T-cell (primary cell): ENCODE data around the gene TEKT3. TPM values are rescaled to one million over a fixed set of nuclear protein-coding genes. Genes with fewer than 3 reads are reported as not detected.

ENCODE experiments used
- ATAC-seq, 4 experiments: fragments of 200-7000 bp in 3 of 4; fragments of 150-1000 bp in 1 of 4; cut with Tn5 transposase; replicated peaks in 1 of 4; 1 replicate in 3 of 4; 2 replicates in 1 of 4; pipeline ENCODE4 v1.10.0; 2021; ENCODE audit warnings: moderate library complexity in 3 of 4, mild to moderate bottlenecking in 2 of 4, moderate number of reproducible peaks in 1 of 4
- CTCF ChIA-PET, 2 donors: fragments of 300-600 bp; sonication (Branson Sonifier 250); formaldehyde crosslinking; loops; one replicate each; lab custom pipeline; 2022; ENCODE audit warnings: antibody characterized with exemption in 2 of 2; lab: Charles Lee
- POLR2A ChIA-PET, 2 donors: fragments of 300-600 bp; sonication (Branson Sonifier 250); formaldehyde crosslinking; loops; one replicate each; lab custom pipeline; 2022; ENCODE audit warnings: antibody characterized with exemption in 2 of 2; lab: Charles Lee
- DNase-seq, 35 experiments: peaks; one replicate each; pipeline versions ENCODE4 v3.0.0 to v3.0.0-alpha.2; 2013 to 2023
- H3K27ac ChIP-seq: one replicate; pipeline ENCODE4 v1.5.1; 2013; ENCODE audit warnings: low read length
- H3K27me3 ChIP-seq, 2 experiments: replicated peaks in 1 of 2; 1 replicate in 1 of 2; 2 replicates in 1 of 2; pipeline versions ENCODE4 v1.6.1 to v1.7.0; 2013; ENCODE audit warnings: low read length in 1 of 2, mixed read lengths in 1 of 2; ENCODE audit not compliant: control insufficient read depth in 2 of 2, insufficient read depth in 2 of 2; ENCODE audit errors: extremely low read depth in 1 of 2
- H3K36me3 ChIP-seq, 2 donors: 1 replicate in 1 of 2; 2 replicates in 1 of 2; pipeline versions ENCODE4 v1.6.1 to v1.7.0; 2013; ENCODE audit warnings: low read length in 1 of 2; ENCODE audit not compliant: control insufficient read depth in 2 of 2, insufficient read depth in 1 of 2; ENCODE audit errors: extremely low read depth in 1 of 2
- H3K4me1 ChIP-seq, 2 experiments: 1 replicate in 1 of 2; 2 replicates in 1 of 2; pipeline versions ENCODE4 v1.6.1 to v1.7.0; 2013; ENCODE audit warnings: low read length in 2 of 2, mixed read lengths in 1 of 2; ENCODE audit not compliant: insufficient read depth in 2 of 2, control insufficient read depth in 1 of 2; ENCODE audit errors: extremely low read depth in 1 of 2
- H3K4me3 ChIP-seq, 2 donors: 1 replicate in 1 of 2; 2 replicates in 1 of 2; pipeline versions ENCODE4 v1.5.1 to v1.7.0; 2013; ENCODE audit warnings: mild to moderate bottlenecking in 2 of 2, low read length in 1 of 2, moderate library complexity in 1 of 2; ENCODE audit not compliant: control insufficient read depth in 1 of 2; ENCODE audit errors: extremely low read depth in 1 of 2
- H3K9me3 ChIP-seq: 2 replicates; pipeline ENCODE4 v1.7.0; 2013
- H3K27ac Mint-ChIP-seq, 2 donors: one replicate each; pipeline ENCODE4 v1.8.0; 2020 to 2021; ENCODE audit warnings: mild to moderate bottlenecking in 2 of 2, mixed read lengths in 2 of 2
- H3K27me3 Mint-ChIP-seq, 2 donors: one replicate each; pipeline ENCODE4 v1.8.0; 2021 to 2022; ENCODE audit warnings: mixed read lengths in 2 of 2
- H3K36me3 Mint-ChIP-seq: one replicate; pipeline ENCODE4 v1.8.0; 2021; ENCODE audit warnings: mixed read lengths
- H3K4me1 Mint-ChIP-seq, 3 donors: one replicate each; pipeline ENCODE4 v1.8.0; 2020 to 2022; ENCODE audit warnings: mixed read lengths in 3 of 3, mild to moderate bottlenecking in 1 of 3
- H3K4me3 Mint-ChIP-seq, 3 donors: one replicate each; pipeline ENCODE4 v1.8.0; 2020 to 2022; ENCODE audit warnings: mild to moderate bottlenecking in 3 of 3, mixed read lengths in 3 of 3, moderate library complexity in 3 of 3
- H3K9me3 Mint-ChIP-seq, 3 donors: one replicate each; pipeline ENCODE4 v1.8.0; 2020 to 2022; ENCODE audit warnings: mixed read lengths in 3 of 3
- WGBS: methylation state at CpG from one replicate; pipeline ENCODE4 v1.1.5; 2013; ENCODE audit warnings: missing lambda C conversion rate; ENCODE audit not compliant: insufficient coverage; 5-methylcytosine and 5-hydroxymethylcytosine counted together
- total RNA-seq, 35 experiments: library from RNA in 6 of 35; stranded (reverse) in 6 of 35; fragments of 120-200 nt in 1 of 35; gene quantifications; one replicate each; pipeline versions ENCODE4 v1.2.1 to v1.2.4 and lab custom pipeline; 2013 to 2026

TEKT3 gene
- total RNA-seq, 5 donors from 2014 or later (not counting 1 experiment from before 2014, with no cell fraction given) = 0.35 TPM; not detected in 4

DNA sequence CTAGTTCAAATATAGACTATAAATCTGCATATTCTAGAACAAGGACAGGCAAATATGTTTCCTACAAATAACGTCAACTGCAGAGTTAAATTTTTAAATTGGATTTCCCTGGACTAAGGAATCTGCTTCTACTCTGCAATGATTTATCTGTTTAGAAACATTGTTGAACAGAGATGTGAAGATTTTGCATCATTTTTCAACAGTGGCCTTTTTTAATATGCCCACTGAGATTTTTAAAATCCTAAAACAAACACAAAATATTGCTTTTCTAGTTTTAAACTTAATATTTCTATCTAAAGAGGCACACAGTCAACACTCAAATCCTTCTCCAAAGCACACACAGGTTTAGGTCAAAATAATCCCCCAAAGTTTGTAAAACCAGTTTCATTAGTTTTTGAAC is 52.5 kb downstream of the TEKT3 start:
- CTCF ChIA-PET = no interaction called here
- no peaks in the 10 kb centered on the region for H3K36me3 ChIP-seq
- Mint-ChIP-seq H3K36me3 (no peaks in the 10 kb centered on the region), H3K4me3 (no peak overlapping the region), H3K4me1 (no peaks in the 10 kb centered on the region), H3K27me3 (peaks cover 39 to 54% of the 10 kb centered on the region in 2 donors), H3K27ac (no peak overlapping the region), H3K9me3 (no peaks in the 10 kb centered on the region)
- no peaks in the 10 kb centered on the region for H3K9me3 ChIP-seq
- H3K4me1 ChIP-seq = no peaks in the 10 kb centered on the region
- ATAC-seq = no peak
- no peak overlapping the region for H3K27ac ChIP-seq
- POLR2A ChIA-PET = no interaction called here
- peaks cover 0 to 17% of the 10 kb centered on the region in 2 experiments for H3K27me3 ChIP-seq
- no CpG with 5 or more reads among the region's 1 CpG for WGBS
- H3K4me3 ChIP-seq = no peak overlapping the region
- no peak for DNase-seq

DNA sequence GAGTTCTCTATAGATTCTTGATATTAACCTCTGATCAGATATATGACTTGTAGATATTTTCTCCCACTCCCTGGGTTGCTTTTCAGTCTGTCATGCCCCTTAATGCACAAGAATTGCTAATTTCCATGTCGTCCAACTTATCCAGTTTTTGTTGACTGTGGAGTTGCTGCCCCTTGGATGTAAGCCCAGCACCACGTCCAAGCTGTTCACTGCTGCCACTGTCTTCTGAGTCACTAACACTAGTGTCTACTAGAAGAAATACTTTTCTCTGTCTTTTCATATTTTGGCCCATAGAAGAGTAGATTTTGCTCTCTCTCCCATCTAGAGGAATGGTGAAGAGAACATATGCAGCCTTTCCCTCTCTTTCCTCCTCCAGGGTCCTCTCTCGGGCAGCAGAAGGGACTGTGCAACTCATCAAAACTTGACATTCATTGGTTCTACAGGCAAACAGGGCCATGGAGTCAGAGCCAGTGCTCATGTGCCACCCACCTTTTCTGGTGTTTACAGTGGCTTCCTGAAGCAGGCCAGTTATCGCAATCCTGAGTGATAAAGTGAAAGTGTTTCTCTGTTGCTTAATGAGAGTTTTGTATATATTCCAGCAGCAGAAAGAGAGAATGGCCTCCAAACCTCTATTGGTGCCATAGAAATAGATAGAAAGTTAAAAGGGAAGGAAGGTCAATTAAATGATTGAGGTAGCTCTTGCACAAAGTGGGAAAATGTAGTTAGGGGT is 53.7 kb downstream of the TEKT3 start:
- H3K4me1 Mint-ChIP-seq = no peaks in the 10 kb centered on the region
- DNase-seq (no peak), ATAC-seq (no peak)
- H3K36me3 ChIP-seq = no peaks in the 10 kb centered on the region
- no peaks in the 10 kb centered on the region for H3K36me3 Mint-ChIP-seq
- H3K4me3 ChIP-seq = no peak overlapping the region
- H3K9me3 ChIP-seq = no peaks in the 10 kb centered on the region
- peaks cover 44 to 50% of the 10 kb centered on the region in 2 donors for H3K27me3 Mint-ChIP-seq
- POLR2A ChIA-PET = no interaction called here
- CTCF ChIA-PET = no interaction called here
- WGBS = 86% methylated on average over 1 of the region's 4 CpGs
- H3K4me3 Mint-ChIP-seq = no peak overlapping the region
- peaks cover 3 to 10% (median 5%) of the 10 kb centered on the region in 3 donors for H3K9me3 Mint-ChIP-seq
- H3K27me3 ChIP-seq = peaks cover 0 to 17% of the 10 kb centered on the region in 2 experiments
- no peak overlapping the region for H3K27ac ChIP-seq
- H3K4me1 ChIP-seq = no peaks in the 10 kb centered on the region
- H3K27ac Mint-ChIP-seq = no peak overlapping the region

DNA sequence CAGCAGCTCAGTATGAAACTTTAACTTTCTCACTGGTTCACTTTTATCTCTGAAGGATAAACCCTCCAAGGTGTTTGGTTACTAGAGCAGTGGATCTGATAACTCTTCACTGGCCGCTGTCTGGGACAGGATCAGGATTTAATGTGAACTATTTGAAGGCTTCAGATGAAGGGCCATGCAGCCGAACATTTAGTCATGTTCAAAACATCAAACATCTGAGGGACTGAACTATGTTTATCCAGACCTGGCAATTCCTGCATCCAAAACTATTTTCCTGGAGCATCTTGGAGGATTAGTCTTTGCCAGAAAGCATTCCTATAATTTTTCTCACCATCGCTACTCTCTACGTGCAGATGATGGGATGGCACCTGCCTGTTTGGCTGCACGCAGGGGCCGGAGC is 55.9 kb downstream of the TEKT3 start:
- no peaks in the 10 kb centered on the region for H3K4me1 ChIP-seq
- Mint-ChIP-seq H3K9me3 (peaks cover 4 to 12% (median 5%) of the 10 kb centered on the region in 3 donors), H3K27me3 (peaks cover 33 to 37% of the 10 kb centered on the region in 2 donors), H3K4me3 (no peak overlapping the region), H3K27ac (no peak overlapping the region), H3K4me1 (no peaks in the 10 kb centered on the region), H3K36me3 (no peaks in the 10 kb centered on the region)
- no peak overlapping the region for H3K4me3 ChIP-seq
- ATAC-seq (no peak), DNase-seq (no peak)
- ChIA-PET POLR2A (no interaction called here), CTCF (no interaction called here)
- 96% methylated on average over 5 of the region's 6 CpGs for WGBS
- no peaks in the 10 kb centered on the region for H3K36me3 ChIP-seq
- H3K27ac ChIP-seq = no peak overlapping the region
- peaks cover 0 to 16% of the 10 kb centered on the region in 2 experiments for H3K27me3 ChIP-seq
- H3K9me3 ChIP-seq = no peaks in the 10 kb centered on the region

DNA sequence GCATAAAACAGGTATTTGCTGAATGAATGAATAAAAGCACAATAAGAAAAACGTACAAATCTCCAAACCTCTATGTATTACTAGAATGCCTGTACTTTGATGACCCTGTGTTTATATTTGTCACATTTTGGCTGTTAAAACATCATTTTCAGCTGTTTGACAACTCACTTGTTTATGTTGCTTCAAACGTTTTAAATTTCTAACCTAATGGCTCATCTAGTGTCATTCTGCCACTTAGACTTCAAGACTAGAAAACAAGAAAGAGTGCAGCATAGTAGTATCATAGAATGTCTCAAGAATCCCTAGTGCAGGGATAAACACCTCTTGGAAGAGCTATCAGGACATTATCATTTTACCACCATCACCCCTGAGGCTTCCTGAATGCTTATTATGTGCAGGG is 56.9 kb downstream of the TEKT3 start:
- peaks cover 4 to 12% (median 5%) of the 10 kb centered on the region in 3 donors for H3K9me3 Mint-ChIP-seq
- H3K27me3 Mint-ChIP-seq = peaks cover 31 to 33% of the 10 kb centered on the region in 2 donors
- H3K9me3 ChIP-seq = no peaks in the 10 kb centered on the region
- ChIA-PET POLR2A (no interaction called here), CTCF (no interaction called here)
- no peak overlapping the region for H3K27ac ChIP-seq
- DNase-seq (no peak), ATAC-seq (no peak)
- H3K27me3 ChIP-seq = peaks cover 0 to 16% of the 10 kb centered on the region in 2 experiments
- no peaks in the 10 kb centered on the region for H3K36me3 ChIP-seq
- no peak overlapping the region for H3K4me3 Mint-ChIP-seq
- WGBS = no CpG with 5 or more reads among the region's 2 CpGs
- no peaks in the 10 kb centered on the region for H3K4me1 Mint-ChIP-seq
- H3K4me3 ChIP-seq = no peak overlapping the region
- H3K27ac Mint-ChIP-seq = no peak overlapping the region
- H3K36me3 Mint-ChIP-seq = no peaks in the 10 kb centered on the region
- H3K4me1 ChIP-seq = no peaks in the 10 kb centered on the region

DNA sequence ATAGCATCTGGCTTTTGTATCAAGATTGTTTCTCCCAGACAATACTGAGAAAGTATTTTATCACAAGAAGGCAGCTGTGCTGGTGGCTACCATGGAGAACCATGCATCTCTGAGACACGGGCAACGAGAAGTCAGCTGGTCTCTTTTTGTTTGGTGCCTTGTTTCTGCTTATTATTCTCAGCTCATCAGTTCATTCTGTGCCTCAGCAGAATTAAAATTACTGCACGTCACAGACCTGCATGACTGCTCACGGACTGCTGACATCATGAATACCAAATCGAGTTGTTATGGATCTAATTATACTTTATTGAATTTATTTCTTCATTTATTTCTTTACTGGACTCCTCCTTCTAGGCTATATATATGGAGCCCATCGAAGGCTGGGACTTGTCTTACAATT is 57.3 kb downstream of the TEKT3 start:
- H3K4me1 ChIP-seq = no peaks in the 10 kb centered on the region
- no peaks in the 10 kb centered on the region for H3K36me3 Mint-ChIP-seq
- WGBS = 67% methylated on average over 2 of the region's 6 CpGs
- no peaks in the 10 kb centered on the region for H3K4me1 Mint-ChIP-seq
- H3K36me3 ChIP-seq = no peaks in the 10 kb centered on the region
- H3K9me3 Mint-ChIP-seq = peaks cover 4 to 12% (median 5%) of the 10 kb centered on the region in 3 donors
- H3K27ac ChIP-seq = no peak overlapping the region
- peaks cover 4 to 14% of the 10 kb centered on the region in 2 experiments for H3K27me3 ChIP-seq
- H3K27ac Mint-ChIP-seq = no peak overlapping the region
- no peak overlapping the region for H3K4me3 Mint-ChIP-seq
- DNase-seq (no peak), ATAC-seq (no peak)
- H3K9me3 ChIP-seq = no peaks in the 10 kb centered on the region
- CTCF ChIA-PET = no interaction called here
- H3K4me3 ChIP-seq = no peak overlapping the region
- POLR2A ChIA-PET = no interaction called here
- H3K27me3 Mint-ChIP-seq = peaks cover 27 to 37% of the 10 kb centered on the region in 2 donors

DNA sequence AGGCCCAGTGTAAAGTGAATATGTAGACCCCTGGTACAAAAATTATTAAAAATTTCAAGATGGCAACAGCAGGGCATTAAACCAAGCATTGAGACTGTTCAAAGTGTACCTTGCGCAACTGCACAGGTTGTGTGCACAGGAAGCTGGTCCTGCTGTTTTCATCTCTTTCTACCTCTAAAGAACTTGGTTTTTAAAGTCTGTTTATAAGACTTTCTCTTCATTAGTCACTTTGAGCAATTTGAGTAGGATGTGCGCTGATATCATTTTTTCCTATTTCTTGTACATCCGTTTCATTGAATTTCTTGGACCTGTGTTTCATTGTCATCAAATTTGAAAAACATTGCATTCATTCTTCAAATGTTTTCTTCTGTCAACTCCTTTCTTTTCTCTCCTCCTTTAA is 59.5 kb downstream of the TEKT3 start:
- CTCF ChIA-PET = no interaction called here
- peaks cover 4 to 12% (median 5%) of the 10 kb centered on the region in 3 donors for H3K9me3 Mint-ChIP-seq
- H3K27ac Mint-ChIP-seq = no peak overlapping the region
- H3K9me3 ChIP-seq = no peaks in the 10 kb centered on the region
- peaks cover 9 to 19% of the 10 kb centered on the region in 2 experiments for H3K27me3 ChIP-seq
- no peaks in the 10 kb centered on the region for H3K4me1 ChIP-seq
- 57% methylated on average over 1 of the region's 3 CpGs for WGBS
- no peaks in the 10 kb centered on the region for H3K4me1 Mint-ChIP-seq
- no peak overlapping the region for H3K4me3 ChIP-seq
- H3K36me3 ChIP-seq = no peaks in the 10 kb centered on the region
- POLR2A ChIA-PET = no interaction called here
- peaks cover 19 to 32% of the 10 kb centered on the region in 2 donors for H3K27me3 Mint-ChIP-seq
- H3K27ac ChIP-seq = no peak overlapping the region
- DNase-seq (no peak), ATAC-seq (no peak)
- no peaks in the 10 kb centered on the region for H3K36me3 Mint-ChIP-seq
- no peak overlapping the region for H3K4me3 Mint-ChIP-seq
